ENCODE measurements around the gene WNT7B.

WNT7B gene

DNA sequence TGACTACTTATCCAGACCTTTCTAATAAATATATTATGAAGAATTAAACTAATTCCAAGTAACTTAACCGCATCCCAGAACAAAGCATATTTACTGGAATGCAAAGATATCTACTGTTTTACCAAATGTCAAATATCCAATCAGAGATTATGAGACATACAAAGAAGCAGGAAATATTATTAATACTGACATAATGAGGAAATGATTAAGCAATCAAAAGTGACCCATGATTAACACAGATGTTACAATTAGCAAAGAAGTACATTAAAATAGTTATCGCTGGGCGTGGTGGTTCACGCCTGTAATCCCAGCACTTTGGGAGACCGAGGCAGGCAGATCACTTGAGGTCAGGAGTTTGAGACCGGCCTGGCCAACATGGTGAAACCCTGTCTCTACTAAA, 105.2 kb downstream of the WNT7B start:
- H3K27me3 ChIP-seq (ENCODE audit: control insufficient read depth, low read length) = no peaks in the 10 kb centered on the region
- no peaks in the 10 kb centered on the region for H3K9me2 ChIP-seq (replicated peaks; ENCODE audit: control insufficient read depth, low read length)
- H3K4me1 ChIP-seq (ENCODE audit: control insufficient read depth, low read length) = no peaks in the 10 kb centered on the region
- no peak overlapping the region for H3K4me3 ChIP-seq (ENCODE audit: low read length)
- no peak overlapping the region for H3K27ac ChIP-seq (ENCODE audit: low read depth, low read length)
- H4K20me1 ChIP-seq (ENCODE audit: control insufficient read depth, insufficient read depth, low read depth, low read length) = no peaks in the 10 kb centered on the region
- no peaks in the 10 kb centered on the region for H3K9me3 ChIP-seq (ENCODE audit: control insufficient read depth, insufficient read depth, low read length)
- TF ChIP-seq, protein P1, sequence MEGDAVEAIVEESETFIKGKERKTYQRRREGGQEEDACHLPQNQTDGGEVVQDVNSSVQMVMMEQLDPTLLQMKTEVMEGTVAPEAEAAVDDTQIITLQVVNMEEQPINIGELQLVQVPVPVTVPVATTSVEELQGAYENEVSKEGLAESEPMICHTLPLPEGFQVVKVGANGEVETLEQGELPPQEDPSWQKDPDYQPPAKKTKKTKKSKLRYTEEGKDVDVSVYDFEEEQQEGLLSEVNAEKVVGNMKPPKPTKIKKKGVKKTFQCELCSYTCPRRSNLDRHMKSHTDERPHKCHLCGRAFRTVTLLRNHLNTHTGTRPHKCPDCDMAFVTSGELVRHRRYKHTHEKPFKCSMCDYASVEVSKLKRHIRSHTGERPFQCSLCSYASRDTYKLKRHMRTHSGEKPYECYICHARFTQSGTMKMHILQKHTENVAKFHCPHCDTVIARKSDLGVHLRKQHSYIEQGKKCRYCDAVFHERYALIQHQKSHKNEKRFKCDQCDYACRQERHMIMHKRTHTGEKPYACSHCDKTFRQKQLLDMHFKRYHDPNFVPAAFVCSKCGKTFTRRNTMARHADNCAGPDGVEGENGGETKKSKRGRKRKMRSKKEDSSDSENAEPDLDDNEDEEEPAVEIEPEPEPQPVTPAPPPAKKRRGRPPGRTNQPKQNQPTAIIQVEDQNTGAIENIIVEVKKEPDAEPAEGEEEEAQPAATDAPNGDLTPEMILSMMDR (IDR thresholded peaks at IDR 0.05; ENCODE audit: low read depth, low read length, poor library complexity, severe bottlenecking) = no peak
- TF ChIP-seq EZH2phosphoT487 (IDR thresholded peaks at IDR 0.05; ENCODE audit: borderline replicate concordance, low read length) = no peak
- no peaks in the 10 kb centered on the region for H3K36me3 ChIP-seq (ENCODE audit: control insufficient read depth, low read length)
- no peaks in the 10 kb centered on the region for H3K79me2 ChIP-seq (ENCODE audit: control insufficient read depth, low read length)
- H3K4me2 ChIP-seq (ENCODE audit: low read length) = no peak overlapping the region
- no peaks in the 10 kb centered on the region for H3F3A ChIP-seq (ENCODE audit: control insufficient read depth, insufficient read depth)
